Stimulated activated CD4-positive, alpha-beta T cell treated with anti-CD3 and anti-CD28 coated beads, Interleukin-12 subunit alpha, Interleukin-12 subunit beta, amount 100 ng/mL, for 24 hours (primary cell): ENCODE data around the gene SLC38A8.
A peak's percentile ranks its signal among the peaks of the same experiment; 100 is the strongest.

Experiments
- DNase-seq, 2 experiments: peaks; one replicate each; pipeline ENCODE4 v3.0.0-alpha.2; 2020; ENCODE audit warnings: low read depth in 2 of 2

Gene SLC38A8

GRCh38 chr16:83969771-83970429 lies 72.7 kb downstream of the SLC38A8 start:
- DNase-seq = no peak

GRCh38 chr16:83968891-83969649 lies 73.5 kb downstream of the SLC38A8 start:
- DNase-seq = no peak

GRCh38 chr16:83968306-83968851 lies 74.2 kb downstream of the SLC38A8 start:
- DNase-seq = no peak

GRCh38 chr16:83967838-83968305 lies 74.7 kb downstream of the SLC38A8 start, which contains the start of gene NECAB2:
Gene NECAB2, plus strand, starts transcription at chr16:83968244. Its CDS starts 405 bp downstream, at chr16:83968649.
- DNase-seq = peak in 1 of 2 experiments; percentile 13

GRCh38 chr16:83967091-83967490 lies 75.5 kb downstream of the SLC38A8 start:
- no peak for DNase-seq

GRCh38 chr16:83966153-83966696 lies 76.4 kb downstream of the SLC38A8 start:
- no peak for DNase-seq

GRCh38 chr16:83965444-83966152 lies 77.0 kb downstream of the SLC38A8 start:
- DNase-seq = no peak

- DNase-seq = no peak
These were observed 77.7 kb downstream of the SLC38A8 start for GRCh38 chr16:83964684-83965443.

GRCh38 chr16:83963277-83964119 lies 79.1 kb downstream of the SLC38A8 start:
- no peak for DNase-seq

- no peak for DNase-seq
These were observed 81.0 kb downstream of the SLC38A8 start for GRCh38 chr16:83961591-83961990.

- no peak for DNase-seq
These were observed 81.9 kb downstream of the SLC38A8 start for GRCh38 chr16:83960521-83961249.
